SKM-1 (cell line): ENCODE measurements around the gene TRIO.

Experiments
- DNase-seq: peaks from one replicate; lab custom pipeline; 2025; ENCODE audit not compliant: unreplicated experiment; lab: John Stamatoyannopoulos, UW

The TRIO gene

DNA sequence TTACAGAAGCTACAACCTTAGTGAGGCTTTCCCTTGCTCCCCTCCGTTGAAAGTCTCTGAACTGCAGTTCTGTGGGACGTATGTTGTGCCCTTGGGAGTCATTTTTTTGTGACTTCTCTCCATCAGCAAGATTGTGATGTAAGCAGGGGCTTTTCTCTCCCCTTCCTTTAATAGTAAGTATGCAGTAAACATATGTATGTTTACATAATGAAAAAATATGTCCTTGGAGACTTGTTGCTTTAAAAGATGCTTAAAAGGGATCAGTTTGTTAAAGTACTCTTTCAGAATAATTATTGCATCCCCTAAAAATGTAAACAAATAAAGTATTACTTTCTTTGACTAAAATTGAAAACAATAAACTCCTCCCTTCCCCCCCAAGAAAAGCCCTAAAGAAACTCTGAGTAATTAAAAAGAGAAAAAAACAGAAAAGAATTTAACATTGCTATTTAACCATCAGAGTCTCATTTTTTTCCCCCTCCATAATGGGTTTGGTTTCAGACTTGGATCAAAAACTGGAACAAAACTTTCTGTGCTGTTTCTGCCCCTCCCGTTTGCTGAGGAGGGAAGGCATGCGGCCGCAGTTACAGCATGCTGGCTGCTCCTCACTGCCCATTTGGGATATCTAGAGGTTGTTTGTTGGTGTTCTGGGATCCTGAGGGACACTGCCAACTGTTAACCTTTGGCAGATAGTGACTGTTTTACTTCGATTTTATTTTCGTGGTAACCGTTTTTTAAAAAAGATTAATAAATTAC lies 40.2 kb downstream of the TRIO start:
- no peak for DNase-seq

DNA sequence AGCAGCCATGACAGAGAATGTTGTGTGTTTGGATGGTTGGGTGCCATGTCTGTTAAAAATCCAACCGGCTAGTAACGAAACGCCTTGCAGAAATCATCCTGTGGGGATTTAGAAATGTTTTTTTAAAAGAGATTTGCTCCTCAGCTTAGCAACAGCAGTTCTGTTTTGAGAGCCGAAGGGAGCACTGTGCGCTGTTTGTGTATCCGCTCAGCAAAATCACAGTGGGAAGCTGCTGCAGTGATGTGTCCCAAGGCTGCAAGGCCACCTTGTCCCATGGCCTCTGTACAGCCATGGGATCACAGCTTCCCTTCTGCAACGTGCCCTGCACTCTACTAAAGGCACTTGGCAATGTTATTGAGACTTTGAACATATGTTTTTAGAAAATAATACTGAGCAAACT lies 40.9 kb downstream of the TRIO start:
- no peak for DNase-seq

DNA sequence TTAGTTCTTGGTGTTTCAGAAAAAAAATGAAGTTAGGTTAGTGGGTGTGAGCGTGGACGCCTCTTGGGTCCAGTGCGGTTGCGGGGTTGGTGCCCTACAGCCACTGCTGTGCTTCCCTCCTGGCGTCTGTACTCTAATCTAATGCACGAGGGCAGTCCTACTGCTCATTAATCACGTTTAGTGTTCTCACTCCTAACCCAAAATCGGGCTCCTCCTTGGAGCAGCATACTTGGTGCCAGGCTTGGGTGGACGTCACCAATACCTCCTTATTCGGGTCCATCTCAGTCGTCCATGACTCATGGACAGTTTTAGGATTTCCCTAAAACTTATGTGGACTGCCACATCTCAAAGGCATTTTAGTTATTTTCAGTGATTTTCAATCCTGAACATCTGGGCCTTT lies 41.6 kb downstream of the TRIO start:
- no peak for DNase-seq

DNA sequence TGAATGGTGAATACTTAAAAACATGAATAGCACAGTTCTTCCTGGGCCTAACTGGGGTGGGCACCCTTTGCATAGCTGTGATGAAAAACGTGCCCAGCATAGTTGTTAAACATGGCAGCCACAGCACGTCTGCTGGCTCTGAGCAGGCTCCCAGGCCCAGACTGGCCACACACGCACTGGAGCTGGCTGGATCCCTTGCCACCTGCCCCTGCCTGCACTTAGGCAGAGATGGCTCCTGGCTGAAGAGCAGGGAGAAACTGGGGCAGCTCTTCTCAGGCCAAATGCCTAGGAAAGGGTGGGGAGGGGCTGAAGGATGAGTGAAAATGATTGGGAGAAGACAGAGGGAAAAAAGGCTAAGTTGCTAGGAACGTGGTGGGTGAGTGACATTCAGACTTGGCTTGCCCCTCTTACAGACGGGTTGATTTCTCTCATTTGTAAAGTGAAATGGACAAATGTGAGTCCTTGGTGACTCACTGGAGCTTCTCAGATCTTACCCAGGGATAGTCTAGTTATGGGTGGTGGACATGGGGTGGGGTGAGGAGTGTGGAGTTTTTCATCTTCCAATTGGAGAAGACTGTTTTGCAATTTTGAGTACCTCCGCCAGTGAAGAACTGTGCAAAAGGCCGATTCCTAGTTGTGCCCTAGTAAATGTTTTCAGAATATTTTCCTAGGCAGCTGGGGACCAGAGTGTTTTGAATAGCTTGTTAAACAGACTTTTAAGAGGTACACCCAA lies 42.4 kb downstream of the TRIO start:
- DNase-seq = no peak

DNA sequence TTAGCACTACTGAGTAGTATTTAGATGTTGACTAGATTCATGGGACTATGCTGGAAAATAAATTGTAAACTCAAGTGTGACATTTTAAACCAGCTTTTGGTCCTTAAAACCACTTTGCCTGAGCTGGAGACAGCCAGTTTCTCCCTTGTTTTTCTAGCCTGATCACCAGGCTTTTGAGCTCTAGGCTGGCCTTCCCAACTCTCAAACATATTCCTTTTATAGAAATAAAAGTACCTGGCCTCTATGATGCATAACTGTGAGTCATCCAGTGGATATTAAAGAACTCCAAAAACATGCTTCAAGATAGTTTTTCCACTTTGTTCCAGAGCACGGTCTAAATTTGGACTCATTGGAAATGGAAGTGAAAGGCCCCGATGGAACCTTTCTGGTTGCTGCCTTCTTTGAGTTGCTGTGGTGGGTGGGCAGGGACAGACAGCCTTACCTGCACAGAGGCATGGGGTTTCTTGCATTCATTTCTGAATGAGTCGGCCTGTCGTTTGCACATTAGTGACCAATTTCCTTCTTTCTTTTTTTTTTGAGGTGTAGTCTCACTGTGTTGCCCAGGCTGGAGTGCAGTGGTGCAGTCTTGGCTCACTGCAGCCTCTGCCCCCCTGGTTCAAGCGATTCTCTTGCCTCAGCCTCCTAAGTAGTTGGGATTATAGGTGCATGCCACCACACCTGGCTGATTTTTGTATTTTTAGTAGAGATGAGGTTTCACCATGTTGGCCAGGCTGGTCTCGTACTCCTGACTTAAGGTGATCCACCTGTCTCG lies 43.1 kb downstream of the TRIO start:
- no peak for DNase-seq

DNA sequence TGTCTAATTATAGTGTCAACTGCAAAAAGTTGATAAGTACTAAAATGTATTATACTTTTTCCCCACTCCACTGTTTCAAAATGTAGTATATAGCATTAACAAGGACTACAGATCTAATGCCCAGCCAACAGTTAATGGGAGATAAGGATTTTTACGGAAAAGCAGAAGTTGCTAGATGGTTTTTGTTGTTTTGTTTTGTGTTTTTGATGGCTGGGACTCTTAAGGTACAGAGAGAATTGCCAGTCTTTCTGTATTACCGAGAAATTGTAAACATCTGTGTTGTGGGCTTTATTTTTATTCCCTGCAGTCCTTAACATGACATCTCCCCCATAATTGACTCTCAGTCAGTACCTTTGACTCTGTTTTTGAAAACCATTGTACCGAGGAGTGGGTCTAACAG lies 44.0 kb downstream of the TRIO start:
- no peak for DNase-seq

DNA sequence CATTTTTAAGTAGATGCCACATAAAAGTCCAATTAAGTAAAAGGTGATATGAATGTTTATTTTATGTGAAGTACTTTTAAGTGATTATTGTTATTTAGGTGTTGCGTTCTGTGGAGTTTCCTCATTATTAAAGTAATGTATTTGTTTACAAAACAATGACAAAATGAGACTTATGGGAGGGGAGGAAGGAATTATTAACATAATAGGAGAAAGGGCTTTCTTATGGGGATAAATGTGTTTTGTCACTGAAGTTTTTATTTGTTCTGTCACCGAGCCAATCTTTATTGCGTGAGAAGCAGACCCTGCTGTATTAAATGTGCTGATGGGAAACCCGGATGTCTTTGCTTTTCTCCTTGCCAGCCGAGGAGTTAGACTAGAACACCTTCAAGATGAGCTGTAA lies 44.5 kb downstream of the TRIO start:
- no peak for DNase-seq

DNA sequence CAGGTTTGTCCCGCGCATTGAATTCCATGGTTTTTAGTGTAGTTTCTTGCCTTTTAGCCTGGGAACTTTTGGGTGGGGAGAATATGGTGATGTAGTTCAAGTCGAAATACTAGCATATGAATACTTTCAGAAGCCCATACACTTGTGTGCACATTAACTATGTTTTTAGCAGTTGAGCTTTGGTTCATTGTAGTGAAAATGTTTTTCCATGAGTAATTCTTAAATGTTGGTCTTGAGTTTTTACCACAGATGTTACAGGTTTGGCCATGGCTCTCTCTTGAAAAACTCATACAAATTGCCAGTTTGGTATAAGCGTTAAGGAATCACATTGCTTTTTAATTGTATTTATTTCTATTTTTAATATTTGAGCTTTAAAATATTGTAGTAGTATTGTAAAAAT lies 45.6 kb downstream of the TRIO start:
- DNase-seq = no peak

DNA sequence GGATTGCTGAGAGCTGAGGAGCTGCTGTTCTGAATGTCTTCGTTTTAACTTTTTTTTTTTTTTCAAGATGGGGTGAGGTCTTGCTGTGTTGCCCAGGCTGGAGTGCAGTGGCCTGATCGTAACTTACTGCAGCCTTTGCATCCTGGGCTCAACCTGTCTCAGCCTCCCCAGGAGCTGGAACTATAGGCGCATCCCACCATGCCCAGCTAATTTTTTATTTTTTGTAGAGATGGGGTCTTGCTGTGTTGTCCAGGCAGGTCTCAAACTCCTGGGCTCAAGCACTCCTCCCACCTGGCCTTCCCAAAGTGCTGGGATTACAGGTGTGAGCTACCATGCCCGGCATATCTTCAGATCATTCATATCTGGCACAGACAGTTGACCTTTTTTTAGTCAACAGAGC lies 46.5 kb downstream of the TRIO start:
- DNase-seq = no peak

DNA sequence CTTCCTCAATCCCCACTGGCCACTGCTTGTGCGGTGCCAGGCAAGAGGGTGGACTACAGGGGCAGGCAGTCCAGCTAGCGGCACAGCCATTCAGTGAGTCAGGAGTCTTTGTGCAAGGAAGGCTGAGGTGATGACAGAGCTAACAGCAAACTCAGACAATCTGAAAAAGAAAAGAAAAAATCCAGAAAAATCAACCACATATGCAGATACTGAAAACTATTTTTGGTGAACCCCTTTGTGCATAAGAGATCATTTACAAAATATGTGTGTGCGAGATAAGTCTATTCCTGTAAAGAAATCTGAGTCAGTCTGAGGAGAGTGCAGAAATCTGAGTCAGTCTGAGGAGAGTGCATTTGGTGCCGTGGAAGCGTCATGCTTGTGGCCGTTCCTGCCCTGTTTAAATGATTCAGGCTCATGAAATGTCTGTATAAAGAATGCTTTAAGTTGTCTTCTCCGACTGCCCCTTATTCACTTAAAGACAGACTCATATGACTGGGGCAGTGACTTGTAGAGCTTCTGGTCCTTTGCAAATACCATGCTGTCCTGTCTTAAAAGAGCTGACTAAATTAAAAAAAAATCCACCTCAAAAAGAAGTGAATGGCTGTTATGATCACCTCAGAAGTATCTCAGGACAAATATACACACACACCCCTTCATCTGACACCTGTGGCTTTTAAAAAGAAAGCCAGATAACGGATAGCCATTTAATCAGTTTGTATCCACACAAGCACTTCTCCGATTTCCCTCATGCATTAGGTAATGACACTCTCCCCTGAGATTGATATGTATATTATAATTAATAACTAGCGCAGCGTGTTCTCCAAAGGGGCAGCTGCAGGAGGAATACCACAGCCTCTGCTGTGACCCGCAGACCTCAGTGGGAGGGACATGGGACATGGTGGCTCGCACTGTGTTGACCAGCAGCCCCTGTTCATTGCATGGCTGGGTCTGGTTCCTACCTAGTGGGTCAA lies 47.3 kb downstream of the TRIO start:
- DNase-seq = no peak

DNA sequence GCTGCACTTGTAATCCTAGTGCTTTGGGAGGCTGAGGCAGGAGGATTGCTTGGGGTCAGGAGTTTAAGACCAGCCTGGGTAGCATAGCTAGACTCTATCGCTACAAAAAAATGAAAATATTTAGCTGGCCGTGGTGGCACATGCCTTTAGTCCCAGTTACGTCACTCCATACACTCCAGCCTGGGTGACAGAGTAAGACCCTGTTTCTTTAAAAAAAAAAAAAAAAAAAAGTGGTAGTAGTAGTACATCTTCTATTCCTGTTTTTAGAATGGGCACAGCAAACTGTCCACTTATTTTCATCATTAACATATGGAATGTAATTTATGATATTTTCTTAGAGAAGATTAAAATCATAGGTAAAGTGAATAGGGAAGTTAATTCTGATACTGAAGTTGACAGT lies 48.2 kb downstream of the TRIO start:
- no peak for DNase-seq

DNA sequence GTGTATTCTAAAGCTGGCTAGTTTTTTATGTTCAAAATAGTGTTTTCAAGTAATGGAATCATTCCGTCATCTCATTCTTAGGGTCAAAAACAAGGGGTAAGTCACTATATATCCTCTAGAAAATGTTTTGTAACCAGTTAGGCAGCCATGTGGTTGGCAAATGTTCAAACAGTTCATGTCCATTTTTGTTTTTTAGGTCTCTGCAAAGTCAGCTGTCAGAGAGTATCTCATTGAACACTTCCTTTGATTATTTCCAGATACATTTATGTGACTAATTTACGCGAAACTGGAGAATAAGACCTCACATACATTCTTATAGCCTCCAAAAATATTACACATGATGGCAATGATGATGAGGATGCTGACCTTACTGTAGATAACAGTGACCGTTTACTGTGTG lies 50.4 kb downstream of the TRIO start:
- DNase-seq = no peak

DNA sequence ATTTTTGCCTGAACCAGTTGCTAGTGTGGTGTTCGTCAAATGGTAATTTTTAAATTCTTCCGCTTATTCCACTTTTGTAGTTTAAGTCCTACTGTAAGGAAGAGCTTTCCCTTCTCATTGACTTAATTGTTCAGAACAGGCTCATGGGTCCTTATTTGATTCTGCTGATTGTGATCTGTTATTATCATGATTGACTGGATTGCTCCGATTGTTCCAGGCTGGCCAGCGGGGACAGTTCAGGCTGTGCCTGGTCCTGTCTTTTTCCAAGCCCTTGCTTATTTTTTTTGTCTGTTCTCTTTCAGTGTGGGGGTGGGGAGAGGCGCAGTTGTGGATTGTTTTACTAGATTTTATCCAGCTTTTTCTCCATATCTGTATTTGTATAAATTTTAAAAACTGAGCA lies 52.4 kb downstream of the TRIO start:
- no peak for DNase-seq

DNA sequence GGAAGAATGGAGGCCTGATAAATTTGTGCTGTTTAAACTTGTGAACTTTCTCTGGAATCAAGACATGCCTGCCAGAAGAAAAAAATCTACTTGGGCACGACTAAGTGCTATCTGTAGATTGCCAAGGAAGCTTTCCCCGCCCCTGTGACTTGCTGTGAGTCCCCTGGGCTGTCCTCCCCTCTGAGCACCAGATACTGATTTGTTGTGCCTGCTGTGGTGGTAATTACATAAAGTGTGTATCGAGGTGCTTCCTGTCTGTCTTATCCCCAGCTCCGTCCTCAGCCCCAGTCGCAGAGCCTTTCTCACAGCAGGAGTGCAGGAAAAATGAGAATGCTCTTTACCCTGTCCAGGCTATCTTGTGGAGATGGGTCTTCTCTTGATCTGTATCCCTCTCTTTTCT lies 53.9 kb downstream of the TRIO start:
- DNase-seq = no peak

DNA sequence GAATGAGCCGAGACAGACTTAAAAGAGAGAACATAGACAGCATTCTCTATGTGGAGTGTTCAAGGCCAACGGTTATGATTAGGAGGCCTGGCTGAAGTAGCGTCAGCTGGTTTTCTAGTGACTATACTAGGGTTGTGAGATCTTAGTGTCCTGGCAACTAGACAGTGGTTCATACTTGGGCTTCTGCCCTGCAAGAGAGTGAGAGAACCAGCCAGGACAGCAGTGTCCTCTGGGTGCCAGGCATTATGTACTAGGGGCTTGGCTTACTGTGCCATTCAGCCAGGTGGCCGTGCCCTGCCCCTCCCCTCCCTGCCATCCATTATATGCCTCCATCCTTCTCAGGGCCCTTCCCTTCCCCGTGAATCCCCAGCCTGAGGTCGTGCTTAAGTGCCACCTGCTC lies 56.8 kb downstream of the TRIO start:
- DNase-seq = no peak

DNA sequence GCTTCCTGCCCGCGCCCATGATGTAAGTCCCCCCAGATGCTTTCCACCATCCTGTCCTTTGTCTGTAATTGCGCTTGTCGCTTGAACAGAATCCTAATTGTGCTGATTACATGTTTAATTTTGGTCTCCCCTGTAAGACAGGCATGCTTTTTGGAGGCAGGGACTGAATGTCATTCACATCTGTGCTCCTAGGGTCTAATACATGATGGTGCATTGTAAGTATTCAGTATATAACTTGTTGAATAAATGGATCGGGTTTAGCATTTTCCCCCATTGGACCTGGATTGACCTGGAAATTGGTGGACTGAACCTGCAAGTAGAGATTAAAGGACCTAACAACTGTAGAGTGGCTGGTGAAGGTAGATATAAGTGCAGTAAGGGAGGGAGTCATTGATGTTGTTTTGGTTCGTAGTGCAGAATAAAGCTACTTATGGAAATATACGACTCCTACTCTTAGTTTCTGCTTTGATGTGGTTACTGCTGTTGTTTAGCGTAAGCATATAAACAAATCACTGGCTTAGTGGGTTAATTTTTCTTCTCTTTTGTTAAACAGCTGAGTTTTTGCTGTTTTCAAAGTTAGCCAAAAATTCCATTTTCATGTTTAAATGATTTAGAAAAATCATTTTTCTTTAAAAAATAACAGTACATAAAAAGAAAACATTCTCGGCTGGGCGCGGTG lies 57.3 kb downstream of the TRIO start:
- no peak for DNase-seq

DNA sequence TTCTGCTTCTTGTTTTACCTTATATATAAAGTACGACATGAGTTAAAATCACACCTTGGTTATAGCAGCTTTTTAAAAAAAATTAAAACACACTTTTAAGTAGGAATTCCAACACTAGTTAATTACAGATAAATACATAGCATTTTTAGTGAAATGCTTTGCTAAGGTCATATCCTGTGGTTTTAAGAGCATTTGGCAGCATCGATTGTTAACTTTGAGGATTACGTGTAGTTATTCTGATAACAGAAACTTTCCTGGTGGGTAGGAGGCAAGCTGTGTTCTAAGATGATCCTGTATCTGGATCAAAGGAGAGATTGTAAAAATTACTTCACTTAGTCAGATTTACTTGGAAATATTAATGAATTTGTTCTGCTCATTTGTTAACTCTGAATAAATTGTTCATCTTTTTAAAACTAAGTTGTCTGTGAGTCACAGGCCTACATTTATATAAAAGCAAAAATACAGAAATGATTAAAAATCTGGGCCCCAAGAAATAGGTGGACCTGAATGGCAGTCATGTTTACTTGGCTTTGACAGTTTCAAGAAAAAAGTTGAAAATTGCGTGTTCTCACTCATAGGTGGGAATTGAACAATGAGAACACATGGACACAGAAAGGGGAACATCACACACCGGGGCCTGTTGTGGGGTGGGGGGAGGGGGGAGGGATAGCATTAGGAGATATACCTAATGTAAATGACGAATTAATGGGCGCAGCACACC lies 58.3 kb downstream of the TRIO start:
- no peak for DNase-seq

DNA sequence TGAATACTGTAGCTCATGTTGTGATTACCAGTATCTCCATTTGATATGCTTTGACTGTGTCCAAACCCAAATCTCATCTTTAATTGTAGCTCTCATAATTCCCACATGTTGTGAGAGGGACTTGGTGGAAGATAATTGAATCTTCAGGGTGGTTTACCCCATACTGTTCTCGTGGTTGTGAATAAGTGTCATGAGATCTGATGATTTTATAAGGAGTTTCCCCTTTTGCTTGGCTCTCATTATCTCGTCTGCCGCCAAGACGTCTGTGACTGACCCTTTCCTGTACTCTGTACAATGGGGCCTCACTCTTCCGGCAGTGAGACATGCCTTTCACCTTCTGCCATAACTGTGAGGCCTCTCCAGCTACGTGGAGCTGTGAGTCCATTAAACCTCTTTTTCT lies 59.3 kb downstream of the TRIO start:
- peak; percentile 19 for DNase-seq

DNA sequence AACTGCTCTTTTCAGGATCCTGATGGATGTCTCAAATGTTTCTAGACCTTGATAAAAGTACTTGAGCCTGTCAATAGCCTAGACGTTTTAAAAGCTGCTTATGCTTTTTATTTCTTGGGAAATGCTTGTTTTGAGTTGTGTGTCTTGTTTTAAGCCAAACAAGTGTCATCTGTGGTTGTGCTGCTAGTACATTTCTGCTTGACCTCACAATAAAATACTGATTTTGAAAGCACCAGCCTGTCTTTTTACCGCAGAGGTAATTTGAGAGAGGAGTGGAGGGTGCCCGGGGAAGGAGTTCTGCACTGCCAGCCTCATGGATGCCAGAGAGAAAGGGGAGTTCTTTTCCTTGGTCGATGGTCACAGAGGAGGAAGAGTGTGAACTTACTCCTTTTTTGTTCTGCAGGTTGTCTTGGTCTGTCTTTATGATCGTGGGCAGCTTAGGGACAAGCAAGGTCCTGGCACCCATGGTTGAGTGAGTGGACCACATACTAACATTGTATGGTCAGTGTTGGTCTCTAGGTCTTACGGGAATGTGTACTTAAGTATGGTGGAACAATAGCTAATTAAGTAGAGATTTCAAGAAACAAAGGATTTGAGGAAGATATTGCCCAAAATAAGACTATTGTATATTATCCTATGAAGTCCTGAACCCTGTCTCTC lies 61.0 kb downstream of the TRIO start:
- DNase-seq = no peak
